Ishikawa (cell line): Measurements from ENCODE around the gene PLEKHB2.

ENCODE experiments used
- CEBPB ChIP-seq: IDR thresholded peaks from 2 replicates; pipeline ENCODE4 v1.6.1; 2012
- CREB1 ChIP-seq: IDR thresholded peaks from 2 replicates; pipeline ENCODE4 v1.6.1; 2012; ENCODE audit warnings: low read depth
- EGR1 ChIP-seq: IDR thresholded peaks from 2 replicates; pipeline ENCODE4 v1.6.1; 2012
- EP300 ChIP-seq: IDR thresholded peaks from 2 replicates; pipeline ENCODE4 v1.6.1; 2012; ENCODE audit warnings: borderline replicate concordance
- FOXM1 ChIP-seq: IDR thresholded peaks from 2 replicates; pipeline ENCODE4 v1.6.1; 2012; ENCODE audit warnings: low read depth, borderline replicate concordance
- MAX ChIP-seq: IDR thresholded peaks from 2 replicates; pipeline ENCODE4 v1.6.1; 2012
- NFIC ChIP-seq: IDR thresholded peaks from 2 replicates; pipeline ENCODE4 v1.6.1; 2012
- RAD21 ChIP-seq: IDR thresholded peaks from 2 replicates; pipeline ENCODE4 v1.6.1; 2012; ENCODE audit warnings: low read depth
- TAF1 ChIP-seq: IDR thresholded peaks from 2 replicates; pipeline ENCODE4 v1.6.1; 2012; ENCODE audit warnings: low read depth, mild to moderate bottlenecking
- TCF12 ChIP-seq: IDR thresholded peaks from 2 replicates; pipeline ENCODE4 v1.6.1; 2012; ENCODE audit warnings: low read depth
- TEAD4 ChIP-seq: IDR thresholded peaks from 2 replicates; pipeline ENCODE4 v1.6.1; 2012
- USF1 ChIP-seq: IDR thresholded peaks from 2 replicates; pipeline ENCODE4 v1.6.1; 2012
- YY1 ChIP-seq: IDR thresholded peaks from 2 replicates; pipeline ENCODE4 v1.6.1; 2012; ENCODE audit warnings: low read depth
- ZBTB7A ChIP-seq: IDR thresholded peaks from 2 replicates; pipeline ENCODE4 v1.6.1; 2012; ENCODE audit warnings: low read depth
- TF ChIP-seq, protein P1 (sequence below): IDR thresholded peaks from 2 replicates; pipeline ENCODE4 v1.6.1; 2012; ENCODE audit warnings: low read depth, mild to moderate bottlenecking

PLEKHB2 gene

GRCh38 chr2:131063501-131064283, 41.4 kb upstream of the PLEKHB2 start:
- TF ChIP-seq TAF1: no peak
- no peak for TF ChIP-seq CREB1
- TF ChIP-seq YY1: no peak
- TF ChIP-seq, protein P1, sequence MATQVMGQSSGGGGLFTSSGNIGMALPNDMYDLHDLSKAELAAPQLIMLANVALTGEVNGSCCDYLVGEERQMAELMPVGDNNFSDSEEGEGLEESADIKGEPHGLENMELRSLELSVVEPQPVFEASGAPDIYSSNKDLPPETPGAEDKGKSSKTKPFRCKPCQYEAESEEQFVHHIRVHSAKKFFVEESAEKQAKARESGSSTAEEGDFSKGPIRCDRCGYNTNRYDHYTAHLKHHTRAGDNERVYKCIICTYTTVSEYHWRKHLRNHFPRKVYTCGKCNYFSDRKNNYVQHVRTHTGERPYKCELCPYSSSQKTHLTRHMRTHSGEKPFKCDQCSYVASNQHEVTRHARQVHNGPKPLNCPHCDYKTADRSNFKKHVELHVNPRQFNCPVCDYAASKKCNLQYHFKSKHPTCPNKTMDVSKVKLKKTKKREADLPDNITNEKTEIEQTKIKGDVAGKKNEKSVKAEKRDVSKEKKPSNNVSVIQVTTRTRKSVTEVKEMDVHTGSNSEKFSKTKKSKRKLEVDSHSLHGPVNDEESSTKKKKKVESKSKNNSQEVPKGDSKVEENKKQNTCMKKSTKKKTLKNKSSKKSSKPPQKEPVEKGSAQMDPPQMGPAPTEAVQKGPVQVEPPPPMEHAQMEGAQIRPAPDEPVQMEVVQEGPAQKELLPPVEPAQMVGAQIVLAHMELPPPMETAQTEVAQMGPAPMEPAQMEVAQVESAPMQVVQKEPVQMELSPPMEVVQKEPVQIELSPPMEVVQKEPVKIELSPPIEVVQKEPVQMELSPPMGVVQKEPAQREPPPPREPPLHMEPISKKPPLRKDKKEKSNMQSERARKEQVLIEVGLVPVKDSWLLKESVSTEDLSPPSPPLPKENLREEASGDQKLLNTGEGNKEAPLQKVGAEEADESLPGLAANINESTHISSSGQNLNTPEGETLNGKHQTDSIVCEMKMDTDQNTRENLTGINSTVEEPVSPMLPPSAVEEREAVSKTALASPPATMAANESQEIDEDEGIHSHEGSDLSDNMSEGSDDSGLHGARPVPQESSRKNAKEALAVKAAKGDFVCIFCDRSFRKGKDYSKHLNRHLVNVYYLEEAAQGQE: no peak
- no peak for TF ChIP-seq RAD21
- no peak for TF ChIP-seq TCF12
- TF ChIP-seq TEAD4: no peak
- TF ChIP-seq EGR1: no peak
- TF ChIP-seq NFIC: no peak
- no peak for TF ChIP-seq MAX
- no peak for TF ChIP-seq EP300
- no peak for TF ChIP-seq USF1
- no peak for TF ChIP-seq ZBTB7A
- no peak for TF ChIP-seq FOXM1
- no peak for TF ChIP-seq CEBPB

- TF ChIP-seq RAD21 (no peak), FOXM1 (no peak), USF1 (no peak), ZBTB7A (no peak), EP300 (no peak), TAF1 (no peak), EGR1 (no peak), CEBPB (no peak), TCF12 (no peak), NFIC (no peak), YY1 (no peak), TEAD4 (no peak), MAX (no peak), CREB1 (no peak)
- TF ChIP-seq, protein P1: no peak
Observed at GRCh38 chr2:131064589-131065512, 40.3 kb upstream of the PLEKHB2 start.

DNA sequence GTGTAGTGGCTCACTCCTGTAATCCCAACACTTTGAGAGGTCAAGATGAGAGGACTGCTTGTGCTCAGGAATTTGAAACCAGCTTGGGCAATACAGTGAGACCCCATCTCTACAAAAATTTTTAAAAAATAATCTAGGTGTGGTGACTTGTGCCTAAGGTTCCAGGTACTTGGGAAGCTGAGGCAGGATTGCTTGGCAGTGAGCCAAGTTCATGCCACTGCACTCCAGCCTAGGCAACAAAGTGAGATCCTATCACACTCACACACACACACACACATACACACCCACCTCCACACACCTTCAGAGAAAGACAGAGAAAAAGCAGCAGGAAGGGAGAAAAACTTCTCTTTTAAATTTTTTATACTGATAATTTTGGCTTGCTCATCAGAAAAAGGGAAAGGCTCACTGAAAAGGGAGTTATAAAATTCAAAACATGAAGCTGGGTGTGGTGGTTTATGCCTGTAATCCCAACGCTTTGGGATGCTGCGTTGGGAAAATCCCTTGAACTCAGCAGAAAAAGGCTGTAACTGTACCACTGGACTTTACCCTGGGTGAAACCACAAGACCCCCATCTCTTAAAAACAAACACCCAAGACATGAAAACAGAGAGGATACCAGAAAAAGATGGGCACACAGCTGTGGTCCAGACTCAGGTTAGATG, 37.5 kb upstream of the PLEKHB2 start:
- TF ChIP-seq NFIC (peak; percentile 73), MAX (no peak), TAF1 (no peak)

- TF ChIP-seq NFIC (no peak), CEBPB (no peak), MAX (no peak), FOXM1 (no peak), YY1 (no peak), TAF1 (no peak), RAD21 (no peak), TEAD4 (no peak), ZBTB7A (no peak), USF1 (no peak), TCF12 (no peak), CREB1 (no peak), EP300 (no peak), EGR1 (no peak)
- TF ChIP-seq, protein P1: no peak
Observed at GRCh38 chr2:131076707-131077106, 28.4 kb upstream of the PLEKHB2 start.
